Hepatocyte (in vitro differentiated cells): Measurements from ENCODE around the gene USH2A. TPM values are rescaled to one million over a fixed set of nuclear protein-coding genes. Genes with fewer than 3 reads are reported as not detected.

Source experiments
- DNase-seq: peaks from one replicate; pipeline ENCODE4 v3.0.0-alpha.2; 2016; ENCODE audit warnings: low spot score
- H2AFZ ChIP-seq: fragments of 200-600 bp; sonication (generic); 2 replicates; pipeline ENCODE4 v1.6.0; 2016; ENCODE audit warnings: antibody characterized with exemption, mild to moderate bottlenecking
- H3K27ac ChIP-seq: fragments of 200-600 bp; sonication (generic); 2 replicates; pipeline ENCODE4 v1.5.1; 2016; ENCODE audit warnings: mild to moderate bottlenecking
- H3K27me3 ChIP-seq: fragments of 200-600 bp; sonication (generic); 2 replicates; pipeline ENCODE4 v1.6.1; 2016
- H3K36me3 ChIP-seq: fragments of 200-600 bp; sonication (generic); replicated peaks from 2 replicates; pipeline ENCODE4 v1.5.1; 2016; ENCODE audit warnings: low read depth; ENCODE audit not compliant: insufficient read depth
- H3K4me1 ChIP-seq: fragments of 200-600 bp; sonication (generic); 2 replicates; pipeline ENCODE4 v1.5.1; 2016; ENCODE audit warnings: mild to moderate bottlenecking, moderate library complexity; ENCODE audit not compliant: insufficient read depth
- H3K4me2 ChIP-seq: fragments of 200-600 bp; sonication (generic); 2 replicates; pipeline ENCODE4 v1.6.0; 2016
- H3K4me3 ChIP-seq: fragments of 200-600 bp; sonication (generic); 2 replicates; pipeline ENCODE4 v1.5.1; 2016; ENCODE audit warnings: mild to moderate bottlenecking
- H3K79me2 ChIP-seq: fragments of 200-600 bp; sonication (generic); 2 replicates; pipeline ENCODE4 v1.6.0; 2017; ENCODE audit warnings: mild to moderate bottlenecking
- H3K9me2 ChIP-seq: fragments of 200-600 bp; sonication (generic); replicated peaks from 2 replicates; pipeline ENCODE4 v1.6.0; 2017; ENCODE audit warnings: mild to moderate bottlenecking; ENCODE audit not compliant: insufficient read depth
- H3K9me3 ChIP-seq: fragments of 200-600 bp; sonication (generic); 2 replicates; pipeline ENCODE4 v1.5.1; 2016; ENCODE audit warnings: low read depth, mild to moderate bottlenecking
- H4K20me1 ChIP-seq: fragments of 200-600 bp; sonication (generic); 2 replicates; pipeline ENCODE4 v1.6.0; 2016; ENCODE audit warnings: mild to moderate bottlenecking; ENCODE audit not compliant: insufficient read depth, poor library complexity, severe bottlenecking
- CTCF ChIP-seq: fragments of 200-600 bp; sonication (generic); IDR thresholded peaks from 2 replicates; pipeline ENCODE4 v1.5.1; 2016; ENCODE audit warnings: antibody characterized with exemption, mild to moderate bottlenecking; ENCODE audit not compliant: poor library complexity
- EZH2 ChIP-seq: fragments of 200-600 bp; sonication (generic); IDR thresholded peaks from 2 replicates; pipeline ENCODE4 v1.6.1; 2016; ENCODE audit warnings: antibody characterized with exemption, mild to moderate bottlenecking, borderline replicate concordance
- EZH2phosphoT487 ChIP-seq: fragments of 200-600 bp; sonication (generic); IDR thresholded peaks from one replicate; pipeline ENCODE4 v1.6.1; 2018; ENCODE audit warnings: antibody characterized with exemption, mild to moderate bottlenecking, low read depth, moderate library complexity; ENCODE audit not compliant: unreplicated experiment, severe bottlenecking
- WGBS: methylation state at CpG from one replicate; pipeline ENCODE4 v1.1.6; 2016; ENCODE audit warnings: low lambda C conversion rate; ENCODE audit errors: missing lambda C conversion rate; 5-methylcytosine and 5-hydroxymethylcytosine counted together
- polyA plus RNA-seq: library from polyadenylated mRNA; unstranded; fragments of >200 nt; fragmentation: Nextera tagmentation; extraction: Ambion mirVana; gene quantifications from 2 replicates; pipeline ENCODE4 v1.2.1, GENCODE V29; 2016
- total RNA-seq: library from RNA; depleted of rRNA; stranded (reverse); fragments of >200 nt; gene quantifications from 2 replicates; pipeline ENCODE4 v1.2.3, GENCODE V29; 2014

Gene USH2A
- total and polyA plus RNA-seq, 2 experiments from 2014 or later: 0.07 TPM; not detected in 1

- no peaks in the 10 kb centered on the region for H3K27me3 ChIP-seq
- no peaks in the 10 kb centered on the region for H3K36me3 ChIP-seq
- TF ChIP-seq EZH2phosphoT487 (no peak), EZH2 (no peak), CTCF (no peak)
- no peaks in the 10 kb centered on the region for H4K20me1 ChIP-seq
- no peak for DNase-seq
- H3K4me3 ChIP-seq: no peak overlapping the region
- no peaks in the 10 kb centered on the region for H3K9me2 ChIP-seq
- H3K4me2 ChIP-seq: no peak overlapping the region
- no peaks in the 10 kb centered on the region for H3K4me1 ChIP-seq
- H3K79me2 ChIP-seq: no peaks in the 10 kb centered on the region
- H3K27ac ChIP-seq: no peak overlapping the region
- no peaks in the 10 kb centered on the region for H3K9me3 ChIP-seq
- no peak overlapping the region for H2AFZ ChIP-seq
Measured at GRCh38 chr1:216448011-216448510, 24.8 kb upstream of the USH2A start.

GRCh38 chr1:216437603-216438002, 14.4 kb upstream of the USH2A start:
- Histone ChIP-seq H3K4me2 (no peak overlapping the region), H3K9me2 (no peaks in the 10 kb centered on the region), H3K4me3 (no peak overlapping the region), H3K79me2 (no peaks in the 10 kb centered on the region), H3K27me3 (no peaks in the 10 kb centered on the region), H3K36me3 (no peaks in the 10 kb centered on the region), H2AFZ (no peak overlapping the region), H4K20me1 (no peaks in the 10 kb centered on the region), H3K27ac (no peak overlapping the region), H3K9me3 (no peaks in the 10 kb centered on the region), H3K4me1 (no peaks in the 10 kb centered on the region)
- no peak for TF ChIP-seq EZH2
- WGBS: 93% methylated on average over 5 of the region's 5 CpGs
- no peak for DNase-seq

GRCh38 chr1:216434232-216434631, 11.0 kb upstream of the USH2A start:
- Histone ChIP-seq H3K9me2 (no peaks in the 10 kb centered on the region), H3K27me3 (no peaks in the 10 kb centered on the region), H3K4me2 (no peak overlapping the region), H3K36me3 (no peaks in the 10 kb centered on the region), H3K79me2 (no peaks in the 10 kb centered on the region), H4K20me1 (no peaks in the 10 kb centered on the region), H3K4me1 (no peaks in the 10 kb centered on the region), H3K9me3 (no peaks in the 10 kb centered on the region), H3K4me3 (no peak overlapping the region), H3K27ac (no peak overlapping the region), H2AFZ (no peak overlapping the region)
- TF ChIP-seq EZH2phosphoT487: no peak
- no peak for TF ChIP-seq CTCF
- no peak for TF ChIP-seq EZH2
- no peak for DNase-seq

GRCh38 chr1:216433175-216433574, 9.9 kb upstream of the USH2A start:
- no peak for DNase-seq
- Histone ChIP-seq H3K36me3 (no peaks in the 10 kb centered on the region), H3K79me2 (no peaks in the 10 kb centered on the region), H3K27me3 (no peaks in the 10 kb centered on the region), H3K27ac (no peak overlapping the region), H3K4me2 (no peak overlapping the region), H2AFZ (no peak overlapping the region), H4K20me1 (no peaks in the 10 kb centered on the region), H3K9me2 (no peaks in the 10 kb centered on the region), H3K9me3 (no peaks in the 10 kb centered on the region), H3K4me3 (no peak overlapping the region), H3K4me1 (no peaks in the 10 kb centered on the region)
- no peak for TF ChIP-seq EZH2phosphoT487
- no peak for TF ChIP-seq EZH2
- no peak for TF ChIP-seq CTCF
- 59% methylated on average over 2 of the region's 2 CpGs for WGBS
